ENCODE measurements around the gene FRK. TPM values are rescaled to one million over a fixed set of nuclear protein-coding genes. Genes with fewer than 3 reads are reported as not detected.
A peak's percentile ranks its signal among the peaks of the same experiment; 100 is the strongest.

FRK gene
- total RNA-seq, 4 donors from 2014 or later: 7.4 to 54.3 (median 31.2) TPM

DNA sequence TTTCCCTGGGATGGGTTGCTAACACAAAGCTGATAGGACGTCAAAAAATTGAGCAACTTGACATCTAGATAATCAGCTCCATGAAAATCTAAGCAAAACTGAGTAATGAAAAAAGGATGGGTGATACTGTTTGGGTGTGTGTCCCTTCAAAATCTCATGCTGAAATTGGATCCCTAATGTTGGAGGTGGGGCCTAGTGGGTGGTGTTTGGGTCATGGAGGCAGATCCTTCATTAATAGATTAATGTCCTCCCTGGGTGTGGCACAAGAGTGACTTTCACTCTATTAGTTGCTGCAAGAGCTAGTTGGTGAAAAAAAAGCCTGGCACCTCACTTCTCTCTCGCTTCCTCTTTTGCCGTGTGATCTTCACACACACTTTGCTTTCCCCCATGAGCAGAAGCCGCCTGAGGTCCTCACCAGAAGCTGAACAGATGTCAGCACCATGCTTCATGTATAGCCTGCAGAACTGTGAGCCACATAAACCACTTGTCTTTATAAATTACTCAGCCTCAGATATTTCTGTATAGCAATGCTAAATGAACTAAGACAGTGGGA is 160.9 kb downstream of the FRK start:
- no peak for DNase-seq
- H3K4me3 ChIP-seq: no peak overlapping the region
- no peaks in the 10 kb centered on the region for H3K27me3 ChIP-seq
- no peak overlapping the region for H3K27ac ChIP-seq
- no peaks in the 10 kb centered on the region for H3K36me3 ChIP-seq
- no peaks in the 10 kb centered on the region for H3K4me1 ChIP-seq
- TF ChIP-seq, protein P1, sequence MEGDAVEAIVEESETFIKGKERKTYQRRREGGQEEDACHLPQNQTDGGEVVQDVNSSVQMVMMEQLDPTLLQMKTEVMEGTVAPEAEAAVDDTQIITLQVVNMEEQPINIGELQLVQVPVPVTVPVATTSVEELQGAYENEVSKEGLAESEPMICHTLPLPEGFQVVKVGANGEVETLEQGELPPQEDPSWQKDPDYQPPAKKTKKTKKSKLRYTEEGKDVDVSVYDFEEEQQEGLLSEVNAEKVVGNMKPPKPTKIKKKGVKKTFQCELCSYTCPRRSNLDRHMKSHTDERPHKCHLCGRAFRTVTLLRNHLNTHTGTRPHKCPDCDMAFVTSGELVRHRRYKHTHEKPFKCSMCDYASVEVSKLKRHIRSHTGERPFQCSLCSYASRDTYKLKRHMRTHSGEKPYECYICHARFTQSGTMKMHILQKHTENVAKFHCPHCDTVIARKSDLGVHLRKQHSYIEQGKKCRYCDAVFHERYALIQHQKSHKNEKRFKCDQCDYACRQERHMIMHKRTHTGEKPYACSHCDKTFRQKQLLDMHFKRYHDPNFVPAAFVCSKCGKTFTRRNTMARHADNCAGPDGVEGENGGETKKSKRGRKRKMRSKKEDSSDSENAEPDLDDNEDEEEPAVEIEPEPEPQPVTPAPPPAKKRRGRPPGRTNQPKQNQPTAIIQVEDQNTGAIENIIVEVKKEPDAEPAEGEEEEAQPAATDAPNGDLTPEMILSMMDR (IDR thresholded peaks at IDR 0.05): no peak
- TF ChIP-seq POLR2A (IDR thresholded peaks at IDR 0.05): no peak
- no peaks in the 10 kb centered on the region for H3K9me3 ChIP-seq

GRCh38 chr6:115898246-115898645 is 162.4 kb downstream of the FRK start:
- no peaks in the 10 kb centered on the region for H3K4me1 ChIP-seq
- no peak overlapping the region for H3K27ac ChIP-seq
- H3K36me3 ChIP-seq: no peaks in the 10 kb centered on the region
- no peaks in the 10 kb centered on the region for H3K9me3 ChIP-seq
- no peak overlapping the region for H3K4me3 ChIP-seq
- no peak for DNase-seq
- TF ChIP-seq, protein P1 (IDR thresholded peaks at IDR 0.05): no peak
- no peak for TF ChIP-seq POLR2A (IDR thresholded peaks at IDR 0.05)
- no peaks in the 10 kb centered on the region for H3K27me3 ChIP-seq

GRCh38 chr6:115896538-115897129 is 164.1 kb downstream of the FRK start:
- Histone ChIP-seq H3K27ac (no peak overlapping the region), H3K27me3 (no peaks in the 10 kb centered on the region), H3K4me1 (no peaks in the 10 kb centered on the region), H3K4me3 (no peak overlapping the region), H3K36me3 (no peaks in the 10 kb centered on the region), H3K9me3 (no peaks in the 10 kb centered on the region)
- TF ChIP-seq POLR2A (IDR thresholded peaks at IDR 0.05): no peak
- TF ChIP-seq, protein P1 (IDR thresholded peaks at IDR 0.05): peak in 4 of 6 experiments; percentile 37 to 59 (median 49)
- DNase-seq: no peak

- no peaks in the 10 kb centered on the region for H3K4me1 ChIP-seq
- TF ChIP-seq POLR2A (IDR thresholded peaks at IDR 0.05): no peak
- TF ChIP-seq, protein P1 (IDR thresholded peaks at IDR 0.05): no peak
- DNase-seq: no peak
Observed at GRCh38 chr6:115894426-115894992, 166.2 kb downstream of the FRK start.

GRCh38 chr6:115891750-115892149 is 168.9 kb downstream of the FRK start:
- Histone ChIP-seq H3K4me3 (no peak overlapping the region), H3K27ac (no peak overlapping the region), H3K27me3 (no peaks in the 10 kb centered on the region), H3K36me3 (no peaks in the 10 kb centered on the region), H3K4me1 (no peaks in the 10 kb centered on the region), H3K9me3 (no peaks in the 10 kb centered on the region)
- no peak for DNase-seq
- TF ChIP-seq POLR2A (IDR thresholded peaks at IDR 0.05): no peak
- TF ChIP-seq, protein P1 (IDR thresholded peaks at IDR 0.05): no peak

More at GRCh38 chr6:115894426-115894992, 166.2 kb downstream of the FRK start:
- Histone ChIP-seq H3K27ac (no peak overlapping the region), H3K36me3 (no peaks in the 10 kb centered on the region), H3K9me3 (no peaks in the 10 kb centered on the region), H3K4me3 (no peak overlapping the region), H3K27me3 (no peaks in the 10 kb centered on the region)

Data from Peyer's patch (tissue), 4 donors.